Islet of Langerhans (tissue), 1 donor: ENCODE data around the gene WDR46.
A peak's percentile ranks its signal among the peaks of the same experiment; 100 is the strongest.

Experiments used
- FAIRE-seq: peaks from one replicate; lab custom pipeline; 2011; peaks lifted over from hg19 to GRCh38; lab: Jason Lieb, UNC

WDR46 gene, protein sequence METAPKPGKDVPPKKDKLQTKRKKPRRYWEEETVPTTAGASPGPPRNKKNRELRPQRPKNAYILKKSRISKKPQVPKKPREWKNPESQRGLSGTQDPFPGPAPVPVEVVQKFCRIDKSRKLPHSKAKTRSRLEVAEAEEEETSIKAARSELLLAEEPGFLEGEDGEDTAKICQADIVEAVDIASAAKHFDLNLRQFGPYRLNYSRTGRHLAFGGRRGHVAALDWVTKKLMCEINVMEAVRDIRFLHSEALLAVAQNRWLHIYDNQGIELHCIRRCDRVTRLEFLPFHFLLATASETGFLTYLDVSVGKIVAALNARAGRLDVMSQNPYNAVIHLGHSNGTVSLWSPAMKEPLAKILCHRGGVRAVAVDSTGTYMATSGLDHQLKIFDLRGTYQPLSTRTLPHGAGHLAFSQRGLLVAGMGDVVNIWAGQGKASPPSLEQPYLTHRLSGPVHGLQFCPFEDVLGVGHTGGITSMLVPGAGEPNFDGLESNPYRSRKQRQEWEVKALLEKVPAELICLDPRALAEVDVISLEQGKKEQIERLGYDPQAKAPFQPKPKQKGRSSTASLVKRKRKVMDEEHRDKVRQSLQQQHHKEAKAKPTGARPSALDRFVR

DNA sequence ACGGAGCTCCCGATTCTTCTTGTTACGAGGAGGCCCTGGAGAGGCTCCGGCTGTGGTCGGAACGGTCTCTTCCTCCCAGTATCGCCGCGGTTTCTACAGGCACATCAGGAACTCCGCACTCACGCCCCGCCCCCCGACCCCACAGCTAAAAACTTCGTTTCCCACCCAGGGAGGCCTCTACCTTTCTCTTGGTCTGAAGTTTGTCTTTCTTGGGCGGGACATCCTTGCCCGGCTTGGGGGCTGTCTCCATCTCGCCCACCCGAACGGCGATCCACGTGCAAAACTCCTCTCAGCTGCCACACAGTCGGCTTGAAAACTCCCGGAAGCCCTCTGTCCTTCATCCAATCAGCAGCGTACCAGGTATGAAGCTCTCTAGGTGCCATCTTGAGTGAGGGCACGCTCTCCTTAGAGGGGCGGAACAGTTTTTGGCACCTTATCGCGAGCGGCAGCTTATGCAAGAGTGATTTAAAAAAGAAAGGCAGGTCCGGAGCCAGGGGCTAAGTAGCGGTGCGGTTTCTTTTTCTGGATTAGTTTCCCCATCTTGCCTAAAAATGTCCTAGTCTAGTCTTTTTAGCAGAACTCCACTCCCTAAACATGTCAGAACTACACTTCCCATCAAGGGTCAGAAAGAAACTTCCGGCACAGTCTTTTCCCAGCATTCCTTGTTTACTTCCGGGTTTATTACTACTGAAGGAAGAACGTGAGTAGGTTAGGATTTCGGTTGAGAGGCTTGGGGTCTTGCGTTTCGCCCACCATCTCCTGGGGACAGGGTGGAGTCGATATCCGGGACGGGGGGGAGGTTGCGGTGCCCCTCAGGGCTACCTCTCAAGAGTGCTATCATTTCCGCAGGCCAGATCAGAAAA lies at the start of gene WDR46, which contains the start of gene PFDN6:
TSS of gene WDR46 (minus strand) at position 319 of the 863 bp plus-strand sequence. CDS start at position 250, 69 bp downstream.
TSS of gene PFDN6 (plus strand) at position 681 of the 863 bp plus-strand sequence. CDS start 256 bp downstream, outside the sequence.
- FAIRE-seq, result peak; percentile 76

DNA sequence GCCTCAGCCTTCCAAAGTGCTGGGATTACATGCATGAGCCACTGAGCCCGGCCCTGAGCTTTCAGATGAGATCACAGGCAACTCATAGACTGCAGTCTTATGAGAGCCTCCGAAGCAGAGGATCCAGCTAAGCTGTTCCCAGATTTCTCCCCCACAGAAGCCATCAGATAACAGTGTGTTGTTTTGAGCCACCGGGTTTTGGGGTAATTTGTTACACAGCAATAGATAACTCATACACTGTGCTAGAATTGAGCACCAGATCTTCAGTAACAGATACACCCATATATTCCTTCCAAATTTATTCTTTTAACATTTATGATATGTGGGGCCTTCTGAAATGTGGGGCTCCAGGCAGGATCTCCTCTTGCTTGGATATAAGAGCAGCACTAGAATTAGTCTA lies 47.5 kb upstream of the WDR46 start:
- no peak for FAIRE-seq

DNA sequence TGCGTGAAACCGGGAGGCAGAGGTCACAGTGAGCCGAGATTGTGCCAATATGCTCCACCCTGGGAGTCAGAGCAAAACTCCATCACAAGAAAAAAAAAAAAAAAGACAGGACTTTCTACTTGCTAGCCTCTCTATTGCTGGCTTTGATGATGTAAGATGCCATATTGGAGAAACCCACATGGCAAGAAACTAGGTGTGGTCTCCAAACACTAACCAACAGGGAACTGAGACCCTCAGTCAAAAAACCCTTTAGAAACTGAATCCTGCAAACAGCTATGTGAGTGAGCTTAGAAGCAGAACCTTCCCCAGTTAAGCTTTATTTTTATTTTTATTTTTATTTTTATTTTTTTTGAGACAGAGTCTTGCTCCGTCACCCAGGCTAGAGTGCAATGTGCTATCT lies 46.9 kb upstream of the WDR46 start:
- no peak for FAIRE-seq

DNA sequence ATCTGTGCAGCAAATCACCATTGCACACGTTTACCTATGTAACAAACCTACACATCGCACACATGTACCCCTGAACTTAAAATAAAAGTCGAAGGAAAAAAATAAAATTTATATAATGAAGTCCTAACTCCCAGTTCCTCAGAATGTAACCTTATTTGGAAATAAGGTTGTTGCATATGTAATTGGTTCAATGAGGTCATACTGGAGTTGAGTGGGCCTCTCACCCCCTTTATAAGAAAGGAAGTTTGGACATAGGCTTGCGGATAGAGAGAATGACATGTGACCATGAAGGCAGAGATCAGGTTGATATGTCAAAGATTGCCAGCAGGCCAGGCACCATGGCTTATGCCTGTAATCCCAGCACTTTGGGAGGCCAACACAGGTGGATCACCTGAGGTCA lies 44.6 kb upstream of the WDR46 start:
- no peak for FAIRE-seq

DNA sequence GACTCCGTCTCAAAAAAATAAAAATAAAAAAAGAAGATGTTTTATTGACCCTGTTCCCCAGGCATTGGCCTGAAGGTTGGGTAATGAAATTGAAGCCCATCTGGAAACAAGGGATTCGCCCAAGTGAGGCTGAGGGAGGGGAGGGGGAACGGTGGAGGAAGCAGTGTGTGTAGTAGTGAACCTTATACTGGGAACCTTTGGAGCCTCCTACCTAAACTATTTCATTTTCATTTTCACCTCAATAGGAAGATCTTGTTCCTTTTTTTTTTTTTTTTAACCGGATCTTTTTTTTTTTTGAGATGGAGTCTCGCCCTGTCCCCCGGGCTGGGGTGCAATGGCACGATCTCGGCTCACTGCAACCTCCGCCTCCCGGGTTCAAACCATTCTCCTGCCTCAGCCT lies 41.7 kb upstream of the WDR46 start:
- no peak for FAIRE-seq

DNA sequence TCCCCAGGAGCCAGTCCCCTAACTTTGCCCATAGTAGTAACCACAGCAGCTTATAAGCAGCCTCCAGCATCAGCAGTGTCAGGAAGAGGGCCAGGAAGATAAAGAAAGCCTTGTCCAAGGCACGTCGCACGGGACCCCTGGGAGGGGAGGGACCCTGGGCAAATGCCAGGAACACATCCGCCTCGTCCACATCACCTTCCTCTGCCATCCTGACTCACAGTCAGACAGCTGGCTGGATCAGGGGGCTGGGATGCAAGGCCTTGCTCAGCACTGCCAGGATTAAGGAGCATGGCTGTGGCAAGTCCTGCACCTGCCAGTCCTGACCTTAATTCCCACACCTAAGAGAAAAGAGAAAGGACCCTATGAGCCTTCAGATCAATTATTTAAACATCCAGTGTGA lies 40.0 kb upstream of the WDR46 start:
- no peak for FAIRE-seq

DNA sequence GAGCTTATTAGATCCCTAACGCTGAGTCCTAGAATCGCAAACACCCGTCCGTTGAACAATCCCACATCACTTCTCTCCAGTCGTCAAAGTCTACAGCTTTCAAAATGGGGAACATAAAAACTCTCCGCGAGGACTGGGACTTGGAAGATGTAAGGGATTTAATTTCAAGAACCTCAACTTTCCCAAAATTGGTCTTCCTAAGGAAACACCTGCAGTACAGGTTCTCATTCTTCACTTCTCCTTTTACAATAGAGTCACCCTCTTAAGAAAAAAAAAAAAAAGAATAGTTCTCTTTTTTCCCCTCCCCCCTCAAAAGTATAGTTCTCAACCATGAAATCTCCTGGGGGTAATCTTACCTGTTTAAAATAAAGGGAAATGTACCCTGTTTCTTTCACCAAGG lies 35.1 kb upstream of the WDR46 start:
- FAIRE-seq, result no peak

DNA sequence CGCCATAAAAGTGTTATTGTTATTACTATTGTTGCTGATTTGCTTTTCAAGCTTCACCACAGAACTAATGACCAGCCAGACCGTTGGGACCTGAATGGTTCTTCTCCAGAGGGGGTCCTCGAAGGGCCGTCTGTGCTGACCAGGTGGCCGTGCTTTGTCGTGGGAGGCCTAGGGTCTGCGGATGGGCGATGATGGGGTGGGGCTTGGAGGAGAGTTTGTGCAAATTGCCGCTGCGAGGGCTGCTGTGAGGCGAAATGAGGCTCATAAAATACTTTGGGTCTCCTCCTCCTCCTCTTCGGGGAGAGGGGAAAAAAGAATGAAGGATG lies 34.5 kb upstream of the WDR46 start:
- FAIRE-seq, result no peak

DNA sequence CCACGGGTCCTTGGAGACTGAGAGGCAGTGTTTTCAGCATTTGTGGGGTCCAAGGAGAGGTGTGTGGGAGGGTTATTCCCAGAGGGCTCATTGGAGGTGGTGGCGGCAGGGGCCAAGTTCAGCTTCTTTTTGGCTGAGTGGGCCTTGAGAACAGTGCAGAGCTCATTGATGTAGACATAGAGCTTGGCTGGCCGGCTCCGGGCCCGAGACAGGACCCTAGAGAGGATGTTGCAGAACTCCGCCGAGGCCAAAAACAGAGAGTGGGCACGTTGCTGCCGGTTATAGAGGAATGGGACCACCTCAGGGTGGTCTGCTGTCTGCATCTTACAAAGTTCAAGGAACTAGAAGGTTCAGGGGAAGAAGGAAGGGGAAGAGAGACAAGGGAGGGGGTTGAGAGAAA lies 32.2 kb upstream of the WDR46 start:
- no peak for FAIRE-seq

DNA sequence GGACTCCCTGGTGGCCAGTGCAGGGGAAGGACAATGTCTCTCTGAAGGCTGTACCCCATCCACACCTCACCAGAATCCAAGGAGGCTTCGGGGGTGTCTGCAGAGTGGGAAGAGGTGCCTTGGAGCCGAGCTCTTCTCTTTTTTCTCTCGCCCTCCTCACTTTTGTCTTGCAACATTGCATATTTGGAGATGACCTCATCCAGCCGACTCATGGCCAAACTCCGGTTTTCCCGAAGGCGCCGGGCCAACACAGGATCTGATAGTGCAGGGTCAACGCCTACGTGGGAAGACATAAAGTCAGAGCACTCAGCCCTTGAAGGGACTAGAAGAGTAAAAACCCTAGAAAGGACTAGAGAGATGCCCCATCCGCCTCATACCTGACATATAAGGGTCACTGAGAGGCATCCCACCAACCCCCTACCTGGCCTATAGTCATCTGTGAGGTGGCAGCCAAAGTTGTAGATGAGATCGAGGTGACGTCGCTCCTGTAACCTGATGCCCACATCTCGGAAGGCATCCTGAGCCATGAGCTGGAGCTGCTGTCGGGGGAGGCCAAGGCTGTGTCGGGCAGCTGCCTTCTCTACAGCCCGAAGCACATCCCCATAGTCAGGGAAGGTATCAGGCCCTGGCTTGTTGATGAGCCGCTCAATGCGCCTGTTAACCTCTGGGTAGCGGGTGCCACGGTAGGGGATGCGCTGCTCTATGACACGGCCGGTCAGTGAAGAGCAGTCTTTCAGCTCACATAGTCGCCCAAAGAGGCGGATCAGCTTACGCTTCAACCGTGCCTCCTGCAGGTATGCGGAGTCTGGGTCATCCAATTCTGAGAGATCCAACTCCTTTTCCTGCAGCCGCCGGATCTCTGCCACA lies 31.5 kb upstream of the WDR46 start:
- no peak for FAIRE-seq

DNA sequence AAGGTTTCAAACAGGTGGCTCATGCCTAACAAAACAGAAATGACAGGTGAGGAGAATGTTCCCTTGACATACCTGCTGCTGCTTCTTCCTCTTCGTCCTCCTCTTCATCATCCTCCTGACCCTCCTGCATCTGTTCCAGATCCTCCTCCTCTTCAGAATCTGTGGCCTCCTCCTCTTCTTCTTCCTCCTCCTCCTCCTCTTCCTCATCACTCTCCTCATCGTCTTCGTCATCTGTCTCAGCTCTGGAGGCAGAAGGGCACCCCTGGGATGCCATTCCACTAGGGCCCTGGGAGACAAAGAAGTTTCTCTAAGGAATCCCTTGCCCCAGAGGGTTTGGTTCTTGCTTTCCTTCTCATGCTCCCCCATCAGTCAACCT lies 30.9 kb upstream of the WDR46 start:
- FAIRE-seq, result no peak

DNA sequence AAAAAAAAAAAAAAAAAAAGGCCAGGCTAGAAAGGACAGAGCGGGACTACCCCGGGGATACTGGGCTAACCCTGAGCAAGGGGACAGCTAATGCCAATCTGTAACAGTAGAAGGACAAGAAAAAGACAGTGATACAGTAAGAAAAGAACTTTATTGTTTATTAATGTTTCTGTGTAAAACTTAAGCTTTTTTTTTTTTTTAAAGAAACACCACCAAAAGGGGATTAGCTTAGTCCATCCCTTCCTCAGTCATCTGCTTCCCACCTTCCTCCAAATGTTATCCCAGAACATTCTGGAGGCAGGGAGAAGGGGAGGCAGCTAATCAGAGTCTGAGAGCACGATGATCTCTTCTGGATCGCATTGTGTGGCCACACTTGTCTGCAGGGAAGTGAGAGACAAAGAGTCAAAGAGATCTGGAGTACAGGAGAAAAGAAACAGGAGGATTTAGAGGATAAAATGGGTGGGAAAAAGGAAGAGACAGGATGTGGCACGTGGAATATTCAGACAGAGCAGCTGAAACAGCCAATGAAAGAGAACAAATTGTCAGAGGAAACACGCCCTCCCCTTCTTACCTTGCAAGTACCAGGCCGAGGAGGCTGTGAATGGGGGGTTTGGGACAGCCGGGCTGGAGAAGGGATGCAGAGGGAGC lies 29.5 kb upstream of the WDR46 start:
- no peak for FAIRE-seq

DNA sequence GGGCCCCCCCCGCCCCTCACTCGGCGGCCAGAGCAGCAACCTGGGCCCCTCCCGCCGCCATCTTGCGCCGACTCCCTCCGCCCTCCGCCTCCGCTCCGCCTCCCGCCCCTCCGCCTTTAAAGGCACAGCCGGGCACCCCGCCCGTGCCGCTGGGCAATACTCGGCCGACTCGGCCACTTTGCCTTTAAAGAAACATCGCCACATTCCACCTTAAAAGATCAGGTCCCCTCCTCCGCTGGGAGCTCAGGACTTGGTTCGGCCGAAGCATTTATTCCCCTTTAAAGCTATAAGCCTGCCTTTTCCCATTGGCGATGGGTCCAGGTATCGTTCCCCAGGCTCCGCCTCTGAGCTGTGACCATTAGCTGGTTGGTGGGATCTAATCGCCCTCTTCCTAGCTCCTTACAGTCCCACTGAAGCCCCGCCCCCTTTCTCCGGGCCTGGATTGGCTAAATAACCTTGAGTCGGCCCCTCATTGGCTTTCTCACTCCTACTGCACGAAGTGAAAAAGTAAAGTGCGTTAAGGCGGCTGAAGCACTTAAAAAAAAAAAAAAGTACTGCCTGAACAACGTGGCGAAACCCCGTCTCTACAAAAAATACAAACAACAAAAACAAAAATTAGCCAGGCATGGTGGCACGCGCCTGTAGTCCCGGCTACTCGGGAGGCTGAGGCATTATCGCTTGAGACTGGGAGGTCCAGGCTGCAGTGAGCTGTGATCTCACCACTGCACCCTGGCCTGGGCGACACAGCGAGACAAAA lies 28.8 kb upstream of the WDR46 start, which contains the start of gene ZBTB22:
TSS of gene ZBTB22 (minus strand) at position 76 of the 757 bp plus-strand sequence. CDS start 828 bp downstream, outside the sequence.
- no peak for FAIRE-seq

DNA sequence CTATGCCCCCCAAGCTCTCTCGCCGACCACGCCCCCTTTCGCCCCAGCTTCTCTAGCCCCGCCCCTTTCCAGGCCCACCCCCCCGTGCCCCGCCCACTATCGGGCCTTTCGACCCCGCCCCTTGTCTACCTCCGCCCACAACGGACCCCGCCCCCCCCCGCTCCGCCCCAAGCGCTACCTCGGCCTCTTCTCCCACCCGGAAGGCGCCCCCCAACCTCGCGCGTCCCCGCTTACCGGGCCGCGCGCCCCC lies 28.3 kb upstream of the WDR46 start:
- FAIRE-seq, result no peak

DNA sequence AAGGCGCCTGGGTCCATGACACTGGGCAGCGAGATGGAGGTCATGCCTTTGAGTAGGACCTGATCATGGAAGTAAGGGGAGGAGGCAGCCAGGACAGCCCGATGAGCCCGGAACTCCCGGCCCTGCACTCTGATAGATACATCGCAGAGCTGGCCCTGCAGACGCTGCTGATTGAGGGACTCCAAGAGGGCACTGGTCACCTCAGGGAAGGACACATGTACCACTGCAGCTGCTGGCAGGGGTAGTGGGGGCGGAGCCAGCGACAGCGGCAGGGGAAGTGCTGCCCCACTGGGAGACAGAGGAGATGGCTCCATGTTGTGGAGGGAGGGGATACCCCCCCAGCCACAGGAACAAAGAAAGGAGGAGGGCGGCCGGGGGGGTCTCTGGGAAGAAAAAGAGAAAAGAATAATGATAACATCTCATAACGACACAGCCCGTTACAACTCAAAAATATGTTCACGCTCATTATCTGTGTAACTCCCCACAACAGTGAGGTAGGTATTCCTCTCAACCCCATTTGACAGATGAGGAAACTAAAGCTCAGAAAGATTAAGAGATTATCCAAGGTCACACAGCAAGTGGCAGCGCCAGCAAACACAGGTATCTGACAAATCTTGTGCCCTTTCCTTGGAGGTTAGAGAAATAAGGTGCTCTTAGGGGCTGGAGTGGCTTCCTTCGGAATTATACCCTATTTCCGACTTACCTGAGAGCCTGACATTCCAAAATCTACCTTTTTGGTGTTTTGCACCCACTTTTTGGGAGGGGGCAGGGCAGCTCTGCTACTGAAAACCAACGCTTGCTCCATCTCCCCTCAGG lies 27.8 kb upstream of the WDR46 start:
- FAIRE-seq, result no peak

DNA sequence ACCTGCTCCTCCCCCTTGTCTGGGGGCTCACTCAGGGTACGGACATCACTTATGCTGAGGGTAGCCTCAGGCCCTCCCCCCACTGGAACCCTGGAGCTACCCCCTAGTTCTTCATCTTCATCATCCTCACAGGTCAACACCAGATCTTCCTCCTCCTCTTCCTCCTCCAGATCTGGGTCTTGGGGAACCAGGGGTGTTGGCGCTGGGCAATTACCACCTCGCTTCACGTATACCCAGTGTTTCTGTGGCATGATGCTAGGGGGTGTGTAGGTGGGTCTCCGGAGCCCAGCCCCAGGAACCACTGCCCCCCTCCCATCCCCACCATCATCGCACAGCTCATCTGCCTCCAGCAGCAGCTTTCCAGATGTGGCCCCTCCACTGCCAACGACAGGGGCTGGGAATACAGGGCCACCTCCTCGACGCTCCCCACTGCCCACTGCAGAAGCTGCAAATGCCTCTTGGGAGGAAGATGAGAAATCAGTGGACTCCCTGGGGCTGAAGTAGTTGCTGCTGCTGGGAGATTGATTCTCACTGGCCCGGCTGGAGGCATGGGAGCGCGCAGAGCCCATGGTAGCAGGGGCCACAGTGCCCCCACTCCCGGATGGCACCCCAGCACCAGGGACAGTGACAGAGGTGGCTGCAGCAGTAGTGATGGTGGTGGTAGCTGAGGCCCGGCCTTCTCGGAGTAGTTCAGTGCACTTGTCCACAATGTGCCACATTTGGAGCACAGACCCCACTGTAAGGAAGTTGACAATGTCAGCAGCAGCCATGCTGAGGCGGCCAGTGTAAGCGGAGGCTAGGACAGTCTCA lies 27.0 kb upstream of the WDR46 start:
- FAIRE-seq, result no peak

DNA sequence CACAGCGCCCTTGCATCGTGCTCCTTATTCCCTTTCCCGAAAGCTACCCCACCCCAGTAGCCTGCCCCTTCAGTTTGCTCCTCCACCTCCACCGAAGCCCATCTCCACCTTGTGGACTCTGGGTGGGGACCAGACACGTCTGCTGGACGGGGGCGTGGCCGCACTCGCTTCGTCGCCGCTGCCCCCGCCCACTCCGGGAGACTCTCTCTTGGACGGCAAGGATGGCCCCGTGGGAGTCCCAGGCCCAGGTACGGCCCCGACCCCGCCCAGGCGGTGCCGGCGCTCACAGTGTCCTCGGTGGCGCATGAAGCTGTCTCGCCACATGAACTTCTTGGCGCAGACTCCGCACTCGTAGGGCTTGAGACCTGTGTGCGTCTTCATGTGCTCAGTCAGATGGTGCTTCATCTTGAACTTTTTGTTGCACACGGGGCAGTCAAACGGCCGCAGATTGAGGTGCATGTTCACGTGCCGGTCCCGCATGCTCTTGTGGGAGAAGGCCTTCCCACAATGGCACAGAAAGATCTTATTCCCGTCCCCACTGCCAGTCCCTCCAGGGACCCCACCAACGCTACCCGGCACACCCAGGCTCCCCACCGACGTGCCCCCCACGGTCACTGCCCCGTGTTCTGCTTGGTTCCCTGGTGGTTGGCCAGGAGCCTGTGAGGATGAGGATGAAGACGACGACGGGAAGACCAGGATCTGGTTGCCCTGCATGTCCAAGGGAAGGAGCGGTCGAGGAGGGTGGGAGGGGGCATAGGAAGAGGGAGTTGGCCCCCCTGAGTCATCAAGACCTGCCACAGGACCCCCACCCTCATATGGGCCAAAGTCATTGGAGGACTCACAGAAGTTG lies 26.1 kb upstream of the WDR46 start:
- no peak for FAIRE-seq

DNA sequence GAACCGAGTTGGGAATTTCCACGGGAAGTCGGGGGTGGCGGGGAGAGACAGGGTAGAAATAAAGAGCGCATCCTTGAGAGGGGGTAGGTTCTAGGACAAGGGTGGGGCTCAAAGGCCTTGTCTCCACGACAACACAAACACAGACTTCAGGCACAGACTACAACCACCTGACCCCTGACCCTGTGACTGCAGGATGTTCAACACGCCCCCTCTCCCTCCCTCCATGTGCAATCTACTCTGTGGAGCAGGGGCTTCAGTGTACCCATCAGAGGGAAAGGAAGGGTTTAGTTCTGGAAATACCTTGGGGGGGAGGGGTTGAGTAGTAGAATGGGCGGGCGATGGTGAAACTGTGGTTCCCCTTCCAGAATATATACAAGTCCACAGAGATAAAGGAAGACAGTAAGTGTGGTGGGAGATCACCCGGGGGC lies 25.5 kb upstream of the WDR46 start:
- no peak for FAIRE-seq
